Osteoblast (primary cell): ENCODE measurements around the gene LRP1B. TPM values are rescaled to one million over a fixed set of nuclear protein-coding genes. Genes with fewer than 3 reads are reported as not detected.
"Not testable (repeated sequence)": the region's sequence is repeated elsewhere in the genome, so short reads cannot be mapped to it uniquely, and the experiment has no call there.

ENCODE experiments used
- DNase-seq: peaks from one replicate; pipeline ENCODE4 v3.0.0; 2011; ENCODE audit warnings: low spot score, mixed read lengths; ENCODE audit not compliant: insufficient read length; ENCODE audit errors: missing footprints
- H2AFZ ChIP-seq: 2 replicates; pipeline ENCODE4 v1.6.0; 2011; ENCODE audit warnings: mild to moderate bottlenecking, low read length
- H3K27ac ChIP-seq: 2 replicates; pipeline ENCODE4 v1.5.1; 2011; ENCODE audit warnings: mild to moderate bottlenecking, low read depth, low read length, moderate library complexity
- H3K27me3 ChIP-seq: 2 replicates; pipeline ENCODE4 v1.6.0; 2012; ENCODE audit warnings: mild to moderate bottlenecking, control low read depth, inconsistent platforms, low read length, moderate library complexity; ENCODE audit not compliant: insufficient read depth
- H3K36me3 ChIP-seq: 2 replicates; pipeline ENCODE4 v1.5.1; 2011; ENCODE audit warnings: mild to moderate bottlenecking, low read length, control low read depth, moderate library complexity; ENCODE audit not compliant: insufficient read depth
- H3K4me1 ChIP-seq: 2 replicates; pipeline ENCODE4 v1.5.1; 2011; ENCODE audit warnings: mild to moderate bottlenecking, low read length, control low read depth, moderate library complexity; ENCODE audit not compliant: insufficient read depth
- H3K4me2 ChIP-seq: 2 replicates; pipeline ENCODE4 v1.6.0; 2011; ENCODE audit warnings: mild to moderate bottlenecking, low read length; ENCODE audit not compliant: insufficient read depth
- H3K4me3 ChIP-seq: fragments of 200-600 bp; sonication (generic); 3 replicates; pipeline ENCODE4 v1.5.1; 2012; ENCODE audit warnings: mild to moderate bottlenecking, low read length, inconsistent platforms; ENCODE audit not compliant: insufficient read depth
- H3K79me2 ChIP-seq: 2 replicates; pipeline ENCODE4 v1.6.0; 2012; ENCODE audit warnings: mild to moderate bottlenecking, low read length, control low read depth, inconsistent platforms; ENCODE audit not compliant: insufficient read depth
- H3K9me3 ChIP-seq: 2 replicates; pipeline ENCODE4 v1.5.1; 2011; ENCODE audit warnings: low read depth, low read length, control low read depth
- H4K20me1 ChIP-seq: 2 replicates; pipeline ENCODE4 v1.6.0; 2012; ENCODE audit warnings: mild to moderate bottlenecking, low read length, control low read depth; ENCODE audit not compliant: insufficient read depth
- CTCF ChIP-seq: IDR thresholded peaks from 2 replicates; pipeline ENCODE4 v1.5.1; 2011; ENCODE audit warnings: mild to moderate bottlenecking, low read depth, low read length, moderate library complexity; ENCODE audit errors: extremely low read depth
- total RNA-seq: library from RNA; depleted of rRNA; stranded (reverse); fragments of >200 nt; gene quantifications from 2 replicates; pipeline ENCODE4 v1.2.3, GENCODE V29; 2012

The LRP1B gene
- total RNA-seq, 1 donor, result not detected

GRCh38 chr2:142088058-142088568 is 42.7 kb downstream of the LRP1B start:
- Histone ChIP-seq H3K4me3 (no peak overlapping the region), H3K27ac (no peak overlapping the region), H2AFZ (no peak overlapping the region), H3K79me2 (no peaks in the 10 kb centered on the region), H3K4me2 (no peak overlapping the region), H3K9me3 (no peaks in the 10 kb centered on the region), H3K27me3 (no peaks in the 10 kb centered on the region), H4K20me1 (no peaks in the 10 kb centered on the region), H3K4me1 (no peaks in the 10 kb centered on the region), H3K36me3 (no peaks in the 10 kb centered on the region)
- no peak for DNase-seq
- TF ChIP-seq CTCF, result no peak

- not testable (repeated sequence) for H3K9me3 ChIP-seq, H3K79me2 ChIP-seq, H3K27ac ChIP-seq, DNase-seq, H3K4me1 ChIP-seq, H2AFZ ChIP-seq, H3K4me3 ChIP-seq, H3K4me2 ChIP-seq, H3K27me3 ChIP-seq, H3K36me3 ChIP-seq, H4K20me1 ChIP-seq
Observed at GRCh38 chr2:142087585-142087984, 43.2 kb downstream of the LRP1B start.

DNA sequence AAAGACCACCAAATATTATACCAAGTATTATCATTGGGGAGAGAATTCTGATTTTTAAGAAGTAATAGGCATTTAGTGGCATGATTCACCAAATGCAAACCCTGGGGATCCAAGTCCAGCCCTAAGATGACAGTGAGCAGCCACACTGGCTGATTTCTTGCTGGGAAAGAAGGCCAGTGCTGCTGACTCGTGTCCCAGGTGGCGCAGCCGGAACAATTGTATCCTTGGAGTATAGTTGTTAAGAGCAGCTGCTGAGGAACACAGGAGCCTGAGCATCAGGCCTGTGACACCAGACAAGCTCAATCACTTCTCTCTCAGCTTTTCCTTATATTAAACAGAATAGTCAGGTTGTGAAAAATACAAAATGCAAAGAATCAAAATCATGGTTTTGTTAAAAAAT is 48.4 kb downstream of the LRP1B start:
- Histone ChIP-seq H4K20me1 (no peaks in the 10 kb centered on the region), H3K36me3 (no peaks in the 10 kb centered on the region), H3K4me1 (no peaks in the 10 kb centered on the region), H3K4me2 (no peak overlapping the region), H3K79me2 (no peaks in the 10 kb centered on the region), H3K27ac (no peak overlapping the region), H2AFZ (no peak overlapping the region), H3K9me3 (no peaks in the 10 kb centered on the region), H3K27me3 (no peaks in the 10 kb centered on the region), H3K4me3 (no peak overlapping the region)
- no peak for DNase-seq
- no peak for TF ChIP-seq CTCF

- no peak overlapping the region for H3K27ac ChIP-seq
- no peak for DNase-seq
- no peaks in the 10 kb centered on the region for H4K20me1 ChIP-seq
- H3K4me1 ChIP-seq, result no peaks in the 10 kb centered on the region
- no peak overlapping the region for H3K4me2 ChIP-seq
- peaks cover 2% of the 10 kb centered on the region for H3K9me3 ChIP-seq
- no peak overlapping the region for H3K4me3 ChIP-seq
- H3K27me3 ChIP-seq, result no peaks in the 10 kb centered on the region
- H3K79me2 ChIP-seq, result no peaks in the 10 kb centered on the region
- H2AFZ ChIP-seq, result no peak overlapping the region
- no peak for TF ChIP-seq CTCF
- H3K36me3 ChIP-seq, result no peaks in the 10 kb centered on the region
Observed at GRCh38 chr2:142076317-142076716, 54.5 kb downstream of the LRP1B start.
